Activated CD4-positive, alpha-beta memory T cell treated with anti-CD3 and anti-CD28 coated beads for 36 hours (primary cell): ENCODE measurements around the gene PLCH1. TPM values are rescaled to one million over a fixed set of nuclear protein-coding genes. Genes with fewer than 3 reads are reported as not detected.

Source experiments
- CTCF ChIA-PET: fragments of 350-600 bp; sonication (Branson Sonifier 250); formaldehyde crosslinking; loops from one replicate; lab custom pipeline; 2021; ENCODE audit warnings: antibody characterized with exemption, inconsistent platforms; lab: Charles Lee
- POLR2A ChIA-PET: fragments of 350-600 bp; sonication (Branson Sonifier 250); formaldehyde crosslinking; loops from one replicate; lab custom pipeline; 2021; ENCODE audit warnings: antibody characterized with exemption; lab: Charles Lee
- DNase-seq: peaks from one replicate; pipeline ENCODE4 v3.0.0-alpha.2; 2020
- H3K27ac Mint-ChIP-seq: one replicate; pipeline ENCODE4 v1.8.0; 2021; ENCODE audit warnings: mixed read lengths
- H3K27me3 Mint-ChIP-seq: one replicate; pipeline ENCODE4 v1.8.0; 2021; ENCODE audit warnings: mixed read lengths
- H3K36me3 Mint-ChIP-seq: one replicate; pipeline ENCODE4 v1.8.0; 2021; ENCODE audit warnings: mixed read lengths
- H3K4me1 Mint-ChIP-seq: one replicate; pipeline ENCODE4 v1.8.0; 2021; ENCODE audit warnings: low read depth, mixed read lengths
- H3K4me3 Mint-ChIP-seq: one replicate; pipeline ENCODE4 v1.8.0; 2021; ENCODE audit warnings: mild to moderate bottlenecking, mixed read lengths
- H3K9me3 Mint-ChIP-seq: one replicate; pipeline ENCODE4 v1.8.0; 2021; ENCODE audit warnings: mixed read lengths
- intact Hi-C: fragments of 100-400 bp; cut with micrococcal nuclease; formaldehyde crosslinking; loops from one replicate; pipeline ENCODE4 v1.15.1; 2023
- total RNA-seq, 2 experiments: library from RNA; stranded (reverse); gene quantifications; one replicate each; pipeline ENCODE4 v1.2.3, GENCODE V29; 2021

The PLCH1 gene
- total RNA-seq, 2 experiments from 2014 or later = 0.10 to 0.12 TPM

DNA sequence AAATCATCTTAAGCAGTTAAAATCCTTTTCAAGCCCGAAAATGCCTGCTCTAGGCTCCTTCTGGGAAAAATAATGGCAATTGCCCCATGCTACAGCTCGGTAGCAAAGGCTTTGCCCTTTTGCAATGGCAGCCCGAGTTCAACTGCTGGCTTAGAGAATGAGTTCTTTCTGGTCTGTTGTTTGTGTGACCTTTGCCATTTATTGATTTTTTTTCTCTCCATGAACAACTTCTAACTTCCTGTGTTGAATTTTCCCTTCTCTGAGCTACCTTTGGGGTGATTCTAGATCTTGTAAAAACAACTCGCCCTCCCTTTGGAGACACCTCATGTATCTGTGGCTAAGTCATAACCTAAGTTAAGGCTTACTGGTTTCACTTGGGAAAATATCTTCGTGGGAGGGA is 139.3 kb downstream of the PLCH1 start:
- intact Hi-C loops = no loop called here
- POLR2A ChIA-PET = interaction anchor here (0.7 kb wide), 1 partner anchor 357 kb away, joined by 5 read pairs; no protein-coding TSS in a partner anchor
- CTCF ChIA-PET = no interaction called here
- no peaks in the 10 kb centered on the region for H3K4me1 Mint-ChIP-seq
- no peak for DNase-seq
- no peaks in the 10 kb centered on the region for H3K36me3 Mint-ChIP-seq
- peaks cover 5% of the 10 kb centered on the region for H3K27me3 Mint-ChIP-seq
- no peak overlapping the region for H3K27ac Mint-ChIP-seq
- H3K4me3 Mint-ChIP-seq = no peak overlapping the region
- peaks cover 11% of the 10 kb centered on the region for H3K9me3 Mint-ChIP-seq

- no peaks in the 10 kb centered on the region for H3K4me1 Mint-ChIP-seq
- intact Hi-C loops = no loop called here
- DNase-seq = no peak
- no peak overlapping the region for H3K4me3 Mint-ChIP-seq
- no peak overlapping the region for H3K27ac Mint-ChIP-seq
- H3K9me3 Mint-ChIP-seq = peaks cover 9% of the 10 kb centered on the region
- ChIA-PET POLR2A (no interaction called here), CTCF (no interaction called here)
- peaks cover 5% of the 10 kb centered on the region for H3K27me3 Mint-ChIP-seq
- H3K36me3 Mint-ChIP-seq = no peaks in the 10 kb centered on the region
Observed at GRCh38 chr3:155604967-155605366, 139.9 kb downstream of the PLCH1 start.

DNA sequence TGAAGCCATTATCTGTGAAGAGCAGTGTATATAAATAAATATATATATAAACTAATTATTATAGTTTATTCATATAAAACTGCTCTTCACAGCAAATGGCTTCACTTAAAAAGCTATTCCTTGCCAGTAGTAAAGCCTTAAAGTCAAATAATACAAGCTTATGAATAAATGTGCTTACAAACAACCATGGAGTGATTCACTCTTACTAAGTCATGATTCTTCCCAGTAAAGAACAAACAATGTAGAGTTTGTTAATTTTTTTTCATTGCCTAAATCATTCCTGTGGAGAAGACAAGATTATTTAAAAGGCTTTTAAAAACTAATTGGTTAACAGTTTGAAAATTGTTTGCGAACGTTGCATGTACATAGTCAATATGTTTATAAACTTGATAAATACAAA is 140.7 kb downstream of the PLCH1 start:
- no peaks in the 10 kb centered on the region for H3K36me3 Mint-ChIP-seq
- no peak for DNase-seq
- ChIA-PET CTCF (no interaction called here), POLR2A (no interaction called here)
- intact Hi-C loops = no loop called here
- no peak overlapping the region for H3K4me3 Mint-ChIP-seq
- H3K9me3 Mint-ChIP-seq = peaks cover 2% of the 10 kb centered on the region
- peaks cover 5% of the 10 kb centered on the region for H3K27me3 Mint-ChIP-seq
- no peak overlapping the region for H3K27ac Mint-ChIP-seq
- no peaks in the 10 kb centered on the region for H3K4me1 Mint-ChIP-seq

DNA sequence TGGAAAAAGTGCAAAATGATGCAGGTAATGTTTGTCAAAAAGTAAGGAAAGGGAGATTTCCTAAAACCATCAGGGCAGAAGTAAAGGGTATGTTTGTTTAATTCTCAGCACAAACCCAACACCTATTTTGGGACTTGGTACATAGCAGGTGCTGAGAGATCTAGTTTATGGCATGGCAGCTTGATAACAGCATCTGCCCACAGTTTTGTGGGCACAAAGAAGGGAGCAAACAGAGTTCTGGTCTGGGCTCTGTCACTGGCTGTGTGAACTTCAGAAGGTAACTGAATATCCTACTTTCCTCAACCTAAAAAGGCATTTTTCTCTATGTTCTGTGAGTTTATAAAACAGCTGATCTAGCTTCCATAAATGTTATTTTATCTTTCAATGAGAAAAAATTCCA is 141.6 kb downstream of the PLCH1 start:
- intact Hi-C loops = no loop called here
- no peaks in the 10 kb centered on the region for H3K36me3 Mint-ChIP-seq
- no peaks in the 10 kb centered on the region for H3K9me3 Mint-ChIP-seq
- no peak overlapping the region for H3K4me3 Mint-ChIP-seq
- POLR2A ChIA-PET = no interaction called here
- H3K27ac Mint-ChIP-seq = no peak overlapping the region
- CTCF ChIA-PET = no interaction called here
- no peak for DNase-seq
- no peaks in the 10 kb centered on the region for H3K4me1 Mint-ChIP-seq
- peaks cover 5% of the 10 kb centered on the region for H3K27me3 Mint-ChIP-seq

- H3K27me3 Mint-ChIP-seq = peaks cover 5% of the 10 kb centered on the region
- no peaks in the 10 kb centered on the region for H3K4me1 Mint-ChIP-seq
- no peak overlapping the region for H3K4me3 Mint-ChIP-seq
- H3K9me3 Mint-ChIP-seq = no peaks in the 10 kb centered on the region
- DNase-seq = no peak
- H3K27ac Mint-ChIP-seq = no peak overlapping the region
- H3K36me3 Mint-ChIP-seq = no peaks in the 10 kb centered on the region
- CTCF ChIA-PET = no interaction called here
- POLR2A ChIA-PET = no interaction called here
- intact Hi-C loops = no loop called here
Observed at GRCh38 chr3:155602307-155602706, 142.6 kb downstream of the PLCH1 start.

DNA sequence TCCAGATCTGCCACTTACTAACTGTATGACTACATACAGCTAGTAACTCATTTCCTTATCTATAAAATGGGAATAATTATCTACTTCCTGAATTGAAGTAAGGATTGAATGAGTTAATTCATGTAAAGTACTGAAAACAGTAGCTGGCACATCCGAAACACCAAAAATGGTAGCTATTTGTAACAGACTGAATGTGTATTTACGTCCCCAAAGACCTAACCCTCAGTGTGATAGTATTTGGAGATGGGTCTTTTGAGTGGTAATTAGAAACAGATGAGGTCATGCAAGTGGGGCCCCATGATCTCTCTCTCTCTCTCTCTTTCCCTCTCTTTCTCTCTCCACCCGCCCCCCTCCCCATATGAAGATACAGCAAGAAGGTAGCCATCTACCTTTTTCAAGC is 146.2 kb downstream of the PLCH1 start:
- no peaks in the 10 kb centered on the region for H3K9me3 Mint-ChIP-seq
- no peaks in the 10 kb centered on the region for H3K36me3 Mint-ChIP-seq
- no peak overlapping the region for H3K27ac Mint-ChIP-seq
- H3K4me3 Mint-ChIP-seq = no peak overlapping the region
- ChIA-PET POLR2A (no interaction called here), CTCF (interaction anchor here (1.0 kb wide), 1 partner anchor 25 kb away, joined by 3 read pairs; no protein-coding TSS in a partner anchor)
- no peak for DNase-seq
- intact Hi-C loops = no loop called here
- no peaks in the 10 kb centered on the region for H3K27me3 Mint-ChIP-seq
- H3K4me1 Mint-ChIP-seq = no peaks in the 10 kb centered on the region

DNA sequence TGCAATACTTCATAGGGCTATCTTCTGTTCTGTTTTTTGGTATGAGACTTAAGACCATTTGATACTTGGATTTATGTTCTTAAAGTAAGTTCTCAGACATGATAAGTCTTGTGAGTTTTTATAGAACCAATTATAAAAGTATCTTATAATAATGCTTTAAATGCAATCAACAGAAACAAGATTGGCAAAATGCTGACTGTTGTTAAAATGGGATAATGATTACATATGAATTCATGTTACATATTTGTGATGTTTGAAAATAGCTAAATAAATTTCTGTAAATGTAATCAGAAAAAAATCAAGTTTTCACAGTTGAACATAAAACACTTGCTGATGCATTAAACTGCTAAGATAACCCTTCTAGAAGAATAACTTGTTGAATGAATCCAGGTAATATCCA is 148.3 kb downstream of the PLCH1 start:
- intact Hi-C loops = no loop called here
- ChIA-PET POLR2A (no interaction called here), CTCF (no interaction called here)
- no peaks in the 10 kb centered on the region for H3K36me3 Mint-ChIP-seq
- no peak overlapping the region for H3K4me3 Mint-ChIP-seq
- no peaks in the 10 kb centered on the region for H3K27me3 Mint-ChIP-seq
- no peaks in the 10 kb centered on the region for H3K4me1 Mint-ChIP-seq
- H3K27ac Mint-ChIP-seq = no peak overlapping the region
- no peak for DNase-seq
- no peaks in the 10 kb centered on the region for H3K9me3 Mint-ChIP-seq

DNA sequence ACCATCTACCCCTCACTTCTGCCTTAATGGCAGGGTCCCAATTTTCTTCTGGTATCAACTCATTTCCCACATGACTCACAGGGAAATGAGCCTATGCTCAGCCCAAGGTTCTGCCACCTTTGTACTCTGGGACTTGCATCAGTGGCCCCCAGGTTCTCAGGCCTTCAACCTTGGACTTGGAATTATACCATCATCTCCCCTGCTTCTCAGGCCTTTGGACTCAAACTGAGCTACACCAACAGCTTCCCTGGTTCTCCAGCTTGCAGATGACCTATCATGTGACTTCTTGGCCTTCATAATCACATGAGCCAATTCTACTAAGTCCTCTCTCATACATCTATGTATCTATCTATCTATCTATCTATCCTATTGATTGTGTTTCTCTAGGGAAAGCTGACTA is 149.5 kb downstream of the PLCH1 start:
- POLR2A ChIA-PET = no interaction called here
- Mint-ChIP-seq H3K27ac (no peak overlapping the region), H3K4me3 (no peak overlapping the region), H3K27me3 (no peaks in the 10 kb centered on the region), H3K36me3 (no peaks in the 10 kb centered on the region), H3K4me1 (no peaks in the 10 kb centered on the region), H3K9me3 (no peaks in the 10 kb centered on the region)
- no peak for DNase-seq
- intact Hi-C loops = no loop called here
- CTCF ChIA-PET = no interaction called here

GRCh38 chr3:155594526-155595187 is 150.2 kb downstream of the PLCH1 start:
- ChIA-PET POLR2A (no interaction called here), CTCF (no interaction called here)
- Mint-ChIP-seq H3K9me3 (no peaks in the 10 kb centered on the region), H3K36me3 (no peaks in the 10 kb centered on the region), H3K4me1 (no peaks in the 10 kb centered on the region), H3K27ac (no peak overlapping the region), H3K27me3 (no peaks in the 10 kb centered on the region), H3K4me3 (no peak overlapping the region)
- intact Hi-C loops = no loop called here
- no peak for DNase-seq

DNA sequence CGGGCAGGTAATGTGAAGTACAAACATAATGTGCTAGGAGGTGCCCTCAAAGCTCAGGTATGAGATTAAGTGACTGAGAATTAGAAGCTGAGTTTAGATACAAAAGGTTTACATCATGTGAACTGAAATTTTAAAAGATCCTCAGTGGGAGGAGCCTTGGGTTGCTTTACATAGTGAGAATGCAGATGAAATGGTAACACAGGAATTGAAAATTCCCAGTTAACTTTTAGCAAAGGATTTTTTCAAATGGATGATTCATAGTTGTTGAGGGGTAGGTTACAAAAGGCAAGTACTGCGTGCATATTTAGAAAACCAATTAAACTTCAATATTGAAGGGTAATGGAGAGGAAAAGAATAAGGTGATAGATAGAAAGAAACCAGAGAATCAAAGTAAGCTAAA is 157.3 kb downstream of the PLCH1 start:
- no peak overlapping the region for H3K27ac Mint-ChIP-seq
- H3K9me3 Mint-ChIP-seq = no peaks in the 10 kb centered on the region
- H3K27me3 Mint-ChIP-seq = peaks cover 3% of the 10 kb centered on the region
- H3K4me3 Mint-ChIP-seq = no peak overlapping the region
- CTCF ChIA-PET = no interaction called here
- H3K4me1 Mint-ChIP-seq = no peaks in the 10 kb centered on the region
- POLR2A ChIA-PET = no interaction called here
- H3K36me3 Mint-ChIP-seq = no peaks in the 10 kb centered on the region
- intact Hi-C loops = no loop called here
- no peak for DNase-seq

GRCh38 chr3:155585384-155585783 is 159.5 kb downstream of the PLCH1 start:
- no peaks in the 10 kb centered on the region for H3K36me3 Mint-ChIP-seq
- intact Hi-C loops = no loop called here
- CTCF ChIA-PET = no interaction called here

DNA sequence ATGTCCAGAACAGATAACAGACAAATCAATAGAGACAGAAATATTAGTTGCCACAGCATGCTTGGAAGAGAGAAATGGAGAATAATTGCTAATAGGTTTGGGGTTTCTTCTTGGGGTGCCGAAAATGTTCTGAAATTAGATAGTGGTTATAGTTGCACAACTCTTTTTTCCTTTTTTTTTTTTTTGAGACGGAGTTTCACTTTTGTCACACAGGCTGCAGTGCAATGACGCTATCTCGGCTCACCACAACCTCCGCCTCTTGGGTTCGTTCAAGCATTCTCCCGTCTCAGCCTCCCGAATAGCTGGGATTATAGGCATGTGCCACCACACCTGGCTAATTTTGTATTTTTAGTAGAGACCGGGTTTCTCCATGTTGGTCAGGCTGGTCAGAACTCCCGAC is 163.3 kb downstream of the PLCH1 start:
- CTCF ChIA-PET = no interaction called here
- H3K4me1 Mint-ChIP-seq = no peaks in the 10 kb centered on the region
- no peaks in the 10 kb centered on the region for H3K9me3 Mint-ChIP-seq
- intact Hi-C loops = no loop called here
- H3K27ac Mint-ChIP-seq = no peak overlapping the region
- POLR2A ChIA-PET = no interaction called here
- H3K4me3 Mint-ChIP-seq = no peak overlapping the region
- DNase-seq = no peak
- H3K36me3 Mint-ChIP-seq = no peaks in the 10 kb centered on the region
- H3K27me3 Mint-ChIP-seq = peaks cover 3% of the 10 kb centered on the region

More at GRCh38 chr3:155585384-155585783, 159.5 kb downstream of the PLCH1 start:
- peaks cover 3% of the 10 kb centered on the region for H3K27me3 Mint-ChIP-seq
- no peaks in the 10 kb centered on the region for H3K9me3 Mint-ChIP-seq
- POLR2A ChIA-PET = no interaction called here
- no peak overlapping the region for H3K27ac Mint-ChIP-seq
- no peaks in the 10 kb centered on the region for H3K4me1 Mint-ChIP-seq
- no peak overlapping the region for H3K4me3 Mint-ChIP-seq
- no peak for DNase-seq

DNA sequence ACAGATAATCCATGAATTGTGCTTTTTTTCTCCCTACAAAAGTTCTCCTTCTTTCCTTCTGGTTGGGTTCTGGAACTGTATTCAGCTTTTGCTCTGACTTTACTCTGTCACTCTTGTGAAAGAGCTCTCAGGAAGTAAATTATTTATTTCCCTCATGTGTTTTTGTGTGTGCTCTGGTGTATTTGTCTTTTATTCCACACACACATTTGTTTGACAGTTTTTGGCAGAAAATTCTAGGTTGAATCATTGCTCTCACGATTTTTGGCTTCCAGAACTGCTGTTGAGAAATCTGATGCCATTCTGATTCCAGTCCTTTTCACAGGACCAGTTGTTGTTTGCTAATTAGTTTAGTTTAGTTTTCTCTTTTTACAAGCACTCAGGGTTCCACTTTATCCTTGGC is 172.8 kb downstream of the PLCH1 start:
- no peaks in the 10 kb centered on the region for H3K27me3 Mint-ChIP-seq
- intact Hi-C loops = no loop called here
- POLR2A ChIA-PET = no interaction called here
- H3K4me3 Mint-ChIP-seq = no peak overlapping the region
- DNase-seq = no peak
- H3K36me3 Mint-ChIP-seq = no peaks in the 10 kb centered on the region
- no peaks in the 10 kb centered on the region for H3K9me3 Mint-ChIP-seq
- no peak overlapping the region for H3K27ac Mint-ChIP-seq
- H3K4me1 Mint-ChIP-seq = no peaks in the 10 kb centered on the region
- CTCF ChIA-PET = no interaction called here
